NCI-H1694 (cell line): Measurements from ENCODE around the gene TCF7.

Experiments used
- DNase-seq: peaks from one replicate; lab custom pipeline; 2025; lab: John Stamatoyannopoulos, UW

TCF7 gene

GRCh38 chr5:134113363-134113889 lies 1.1 kb upstream of the TCF7 start:
- no peak for DNase-seq

DNA sequence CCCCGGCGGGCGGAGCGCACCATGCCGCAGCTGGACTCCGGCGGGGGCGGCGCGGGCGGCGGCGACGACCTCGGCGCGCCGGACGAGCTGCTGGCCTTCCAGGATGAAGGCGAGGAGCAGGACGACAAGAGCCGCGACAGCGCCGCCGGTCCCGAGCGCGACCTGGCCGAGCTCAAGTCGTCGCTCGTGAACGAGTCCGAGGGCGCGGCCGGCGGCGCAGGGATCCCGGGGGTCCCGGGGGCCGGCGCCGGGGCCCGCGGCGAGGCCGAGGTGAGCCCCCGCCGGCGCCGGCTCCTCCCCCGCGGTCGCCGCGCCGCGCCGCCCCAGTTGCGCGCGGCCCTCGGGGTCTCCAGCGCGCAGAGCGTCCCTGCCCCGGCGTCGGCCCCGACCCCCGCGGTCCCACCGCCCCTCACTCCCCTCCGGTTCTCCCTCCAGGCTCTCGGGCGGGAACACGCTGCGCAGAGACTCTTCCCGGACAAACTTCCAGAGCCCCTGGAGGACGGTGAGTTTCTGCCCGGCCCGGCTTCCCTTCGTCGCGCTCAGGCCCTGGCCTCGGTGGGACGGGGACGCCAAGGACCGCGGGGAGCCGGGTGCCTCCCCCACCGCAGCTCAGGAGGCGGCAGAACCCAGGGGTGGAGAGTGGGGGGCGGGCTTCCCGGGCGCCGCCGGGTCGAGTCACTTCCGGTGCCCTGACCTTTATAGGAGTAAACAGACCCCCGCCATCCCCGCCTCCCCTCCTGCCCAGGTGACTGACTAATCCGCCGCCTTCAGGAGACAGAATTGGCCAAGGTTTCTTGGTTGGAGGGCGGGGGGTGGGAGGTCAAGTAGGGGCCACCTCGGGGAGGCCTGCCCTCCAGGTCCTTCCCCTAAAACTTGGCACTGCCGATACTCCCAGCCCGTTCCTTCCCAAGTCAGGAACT lies 665 bp downstream of the TCF7 start:
- DNase-seq: no peak

DNA sequence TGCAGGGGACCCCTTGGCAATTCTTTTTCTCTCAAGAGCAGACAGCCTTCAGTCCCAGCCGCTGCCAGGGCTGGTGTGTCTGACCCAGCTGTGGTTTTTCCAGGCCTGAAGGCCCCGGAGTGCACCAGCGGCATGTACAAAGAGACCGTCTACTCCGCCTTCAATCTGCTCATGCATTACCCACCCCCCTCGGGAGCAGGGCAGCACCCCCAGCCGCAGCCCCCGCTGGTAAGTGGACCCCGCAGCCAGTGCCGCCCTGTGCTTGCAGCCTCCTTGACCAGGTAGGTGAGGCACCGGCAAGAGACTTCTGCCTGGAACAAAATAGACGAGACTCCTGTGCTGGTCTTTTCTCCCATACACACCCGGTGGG lies 1.3 kb downstream of the TCF7 start:
- DNase-seq: no peak

GRCh38 chr5:134116286-134116685 lies 1.8 kb downstream of the TCF7 start:
- DNase-seq: no peak

GRCh38 chr5:134116789-134117761 lies 2.6 kb downstream of the TCF7 start:
- DNase-seq: no peak

DNA sequence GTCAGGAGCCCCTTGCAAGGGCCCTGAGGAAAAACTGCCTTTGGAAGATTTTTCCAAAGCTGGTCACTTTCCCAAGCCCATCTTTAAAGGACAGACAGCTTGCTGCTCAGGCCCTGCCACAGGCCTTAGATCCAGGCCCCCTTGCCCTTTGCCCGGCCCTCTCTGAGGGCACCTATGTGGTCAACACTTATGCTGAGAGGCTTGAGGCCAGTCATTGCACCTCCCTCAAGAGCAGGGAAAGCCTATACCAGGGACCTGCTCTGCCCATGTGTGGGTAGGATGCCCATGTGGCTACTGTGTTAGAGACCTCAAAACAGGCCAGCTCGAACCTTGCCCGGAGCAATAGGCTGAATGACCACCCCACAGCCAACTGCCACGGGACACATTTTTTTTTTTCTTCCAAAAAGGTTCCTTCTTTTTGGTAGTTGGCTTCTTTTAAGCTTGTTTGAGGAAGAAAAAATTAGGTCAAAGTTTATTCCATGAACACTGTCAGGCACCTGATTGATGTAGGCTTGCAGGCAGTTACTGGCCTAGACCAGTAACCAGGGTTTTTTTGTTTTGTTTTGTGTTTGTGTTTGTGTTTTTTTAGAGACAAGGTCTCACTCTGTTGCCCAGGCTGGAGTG lies 3.8 kb downstream of the TCF7 start:
- no peak for DNase-seq

DNA sequence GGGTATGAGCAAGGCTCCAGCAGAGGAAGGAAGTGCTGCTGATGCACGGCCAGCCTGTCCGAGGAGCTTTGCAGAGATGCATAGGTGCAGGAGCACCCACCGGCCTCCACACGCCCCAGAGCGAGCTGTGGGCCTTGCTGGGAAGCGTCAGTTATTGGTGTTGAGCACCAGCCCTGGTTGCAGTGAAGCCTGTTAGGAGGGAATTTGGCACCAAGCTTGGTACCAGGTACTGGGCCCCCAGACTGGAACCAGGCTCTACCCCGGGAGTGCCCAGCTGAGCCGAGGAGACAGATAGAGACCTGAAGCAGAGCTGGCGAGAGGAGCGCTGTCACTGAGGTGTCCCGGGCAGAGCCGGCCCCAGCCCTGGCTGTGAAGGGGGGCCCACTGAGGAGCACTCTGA lies 5.2 kb downstream of the TCF7 start:
- DNase-seq: no peak

DNA sequence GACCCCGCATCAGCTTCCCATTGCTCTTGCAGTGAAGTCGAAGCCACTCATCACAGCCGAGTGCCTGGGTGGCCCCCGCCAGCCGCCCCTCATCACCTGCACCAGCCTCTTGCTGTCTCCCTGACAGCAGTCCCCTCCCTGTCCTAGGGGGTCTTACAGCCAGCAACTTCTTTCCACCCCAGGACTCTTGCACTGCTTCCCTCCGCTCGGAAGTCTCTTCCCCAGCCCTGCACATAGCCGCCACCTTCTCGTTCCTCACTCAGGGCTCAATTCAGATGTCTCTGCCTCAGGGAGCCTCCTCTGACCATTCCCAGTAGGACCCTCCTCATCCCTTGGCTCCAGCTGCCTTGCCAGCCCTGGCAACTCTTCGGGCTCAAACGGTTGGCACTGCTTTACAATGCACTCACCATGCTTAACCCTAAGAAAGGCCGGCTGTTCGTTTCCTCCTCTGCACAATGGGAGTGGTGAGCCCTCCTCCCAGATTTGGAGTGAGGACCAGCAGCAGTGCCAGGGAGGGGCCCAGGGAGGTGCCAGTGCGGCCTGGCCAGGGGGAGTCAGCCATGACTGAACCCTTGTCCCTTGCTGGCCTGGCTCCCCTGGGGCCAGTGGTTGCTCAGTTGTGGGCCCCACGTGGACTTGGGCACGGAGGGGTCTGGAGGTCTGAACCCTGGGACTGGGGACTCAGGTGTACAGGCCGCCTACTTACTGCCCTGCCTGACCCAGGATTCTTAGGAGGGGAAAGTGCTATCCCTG lies 6.1 kb downstream of the TCF7 start:
- DNase-seq: no peak

DNA sequence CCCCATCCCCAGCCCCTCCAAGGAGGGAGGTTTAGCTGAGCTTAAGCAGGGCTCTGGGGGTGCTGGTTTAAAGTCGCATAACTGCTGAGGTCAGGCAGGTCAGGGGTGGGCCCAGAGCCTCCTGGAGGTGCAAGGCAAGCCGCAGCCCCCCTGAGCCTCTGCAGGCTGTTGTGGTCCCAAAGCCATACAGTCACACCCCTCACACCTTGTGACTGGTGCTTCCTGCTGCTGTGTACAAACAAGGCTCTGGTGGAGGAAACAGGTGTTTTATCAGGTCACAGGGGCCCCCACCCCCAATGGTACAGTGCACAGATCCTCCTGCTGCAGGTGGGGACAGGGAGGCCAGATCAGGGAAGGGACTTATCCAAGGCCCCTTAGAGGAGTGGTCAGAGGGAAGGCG lies 8.0 kb downstream of the TCF7 start:
- no peak for DNase-seq

DNA sequence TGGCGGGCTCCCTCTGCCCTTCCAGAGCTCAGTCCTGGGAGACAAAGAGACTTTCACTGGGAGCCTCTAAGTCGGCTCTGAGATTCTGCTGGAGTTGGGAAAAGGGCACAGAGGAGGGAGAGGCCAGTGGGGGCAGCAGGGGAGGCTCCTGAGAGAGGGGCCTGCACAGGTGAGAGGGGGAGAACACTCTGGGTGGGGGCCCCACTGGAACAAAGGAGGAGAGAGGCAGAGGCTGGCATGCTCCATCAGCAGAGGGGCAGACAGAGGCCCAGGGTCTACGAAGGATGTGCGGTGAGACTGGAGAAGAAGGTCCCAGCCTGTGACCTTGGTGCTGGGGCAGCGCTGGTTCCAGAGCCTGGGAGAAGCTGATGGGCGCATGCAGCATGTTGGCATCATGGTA lies 8.9 kb downstream of the TCF7 start:
- DNase-seq: no peak

DNA sequence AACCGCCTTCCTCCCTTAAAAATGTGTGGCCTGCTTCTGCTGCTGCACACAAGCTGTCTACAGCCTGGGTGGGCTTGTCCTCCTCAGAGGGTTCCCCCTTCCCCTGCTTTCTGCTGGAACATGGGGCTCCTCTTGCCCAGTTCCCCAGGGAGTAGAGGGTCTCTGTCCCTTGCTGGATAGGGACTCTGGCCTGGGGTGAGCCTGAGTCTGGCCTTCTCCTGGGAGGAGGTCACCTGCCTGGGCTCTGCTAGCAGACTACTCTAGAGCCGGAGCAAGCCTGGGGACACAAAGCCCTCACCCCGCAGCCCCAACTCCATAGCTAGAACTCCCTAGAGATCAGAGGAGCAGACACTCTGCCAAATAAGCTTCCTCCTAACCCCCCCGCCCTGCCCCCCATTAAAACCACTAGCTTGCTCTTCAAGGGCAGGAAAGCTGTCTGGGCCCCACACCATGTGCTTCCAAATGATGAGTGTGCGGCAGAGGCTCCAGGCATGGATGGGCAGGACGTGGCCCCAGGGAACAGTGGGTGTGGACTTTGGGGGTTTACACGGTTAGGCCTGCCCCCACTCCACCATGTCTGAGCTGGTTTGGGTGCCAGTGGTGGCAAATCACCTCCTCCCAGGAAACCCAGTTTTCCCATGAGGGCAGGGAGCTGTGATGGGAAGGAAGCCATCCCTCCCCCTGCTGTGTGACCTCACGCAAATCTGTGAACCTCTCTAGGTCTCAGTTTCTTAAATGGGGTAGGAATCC lies 10.0 kb downstream of the TCF7 start:
- no peak for DNase-seq

DNA sequence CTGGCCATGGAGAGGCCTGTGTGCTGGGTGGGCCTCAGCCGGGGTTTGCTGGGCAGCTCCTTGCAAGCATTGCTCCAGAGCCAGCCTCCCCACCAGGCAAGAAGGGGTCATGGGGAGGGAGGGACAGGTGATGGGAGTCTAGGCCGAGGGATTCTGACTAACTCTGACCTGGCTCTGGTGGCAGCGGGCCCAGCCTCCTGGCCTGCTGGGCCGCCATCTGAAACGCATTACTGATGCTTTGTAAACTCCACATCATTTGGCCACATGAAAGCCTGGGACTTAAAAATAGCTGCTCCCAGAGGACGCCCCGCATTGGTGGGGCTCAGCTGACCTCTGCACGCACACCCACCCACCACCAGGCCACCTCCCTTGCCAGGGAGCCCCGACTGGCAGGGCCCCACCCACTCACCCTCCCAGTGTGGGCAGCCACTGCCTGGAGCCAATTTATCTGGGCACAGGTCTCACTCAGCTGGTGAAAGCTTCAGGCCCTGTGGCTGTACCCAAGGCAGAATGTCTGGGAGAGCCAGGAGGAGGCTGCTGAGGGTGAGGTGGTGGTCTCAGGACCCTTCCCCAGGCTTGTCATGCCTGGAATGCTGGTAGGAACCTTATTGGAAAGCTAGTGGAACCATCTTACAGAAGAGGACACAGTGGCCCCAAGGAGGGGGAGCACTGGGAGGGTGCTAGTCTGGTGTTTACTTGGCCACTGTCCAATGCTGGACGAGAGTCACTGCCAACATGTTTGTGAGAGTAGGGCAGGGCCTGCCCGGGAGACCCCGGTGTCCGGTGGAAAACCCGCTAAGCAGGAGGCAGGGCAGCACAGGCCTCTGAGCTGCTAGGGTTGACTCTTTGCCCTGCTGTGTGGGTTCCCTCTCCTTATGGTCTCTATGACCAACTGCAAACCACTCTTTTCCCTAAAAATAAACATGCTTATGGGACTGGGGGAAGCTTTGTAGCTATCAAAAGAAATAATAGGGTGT lies 10.8 kb downstream of the TCF7 start:
- no peak for DNase-seq

DNA sequence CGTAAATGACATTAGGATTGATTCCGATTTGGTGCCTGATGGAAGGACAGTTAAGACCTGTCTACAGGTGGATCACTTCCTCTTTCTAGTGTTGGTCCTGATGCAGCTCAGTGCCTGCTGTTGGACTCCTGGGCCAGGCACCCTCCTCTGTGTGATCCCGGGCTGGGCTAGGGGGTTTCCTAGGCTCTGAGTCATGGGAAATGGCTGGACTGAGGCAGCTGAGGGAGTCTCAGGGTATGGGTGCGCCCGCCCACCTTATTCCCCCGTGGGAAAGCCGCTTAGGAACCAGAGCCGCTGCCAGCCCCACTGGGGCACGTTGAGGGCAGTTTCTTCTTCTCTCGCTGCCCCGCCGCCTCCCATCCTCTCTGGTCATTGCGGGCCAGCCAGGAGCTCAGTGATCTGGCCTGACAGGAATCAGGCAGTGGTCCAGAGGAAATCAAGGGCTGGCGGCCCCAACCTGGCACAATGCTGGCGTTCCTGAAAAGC lies 12.9 kb downstream of the TCF7 start:
- DNase-seq: no peak

DNA sequence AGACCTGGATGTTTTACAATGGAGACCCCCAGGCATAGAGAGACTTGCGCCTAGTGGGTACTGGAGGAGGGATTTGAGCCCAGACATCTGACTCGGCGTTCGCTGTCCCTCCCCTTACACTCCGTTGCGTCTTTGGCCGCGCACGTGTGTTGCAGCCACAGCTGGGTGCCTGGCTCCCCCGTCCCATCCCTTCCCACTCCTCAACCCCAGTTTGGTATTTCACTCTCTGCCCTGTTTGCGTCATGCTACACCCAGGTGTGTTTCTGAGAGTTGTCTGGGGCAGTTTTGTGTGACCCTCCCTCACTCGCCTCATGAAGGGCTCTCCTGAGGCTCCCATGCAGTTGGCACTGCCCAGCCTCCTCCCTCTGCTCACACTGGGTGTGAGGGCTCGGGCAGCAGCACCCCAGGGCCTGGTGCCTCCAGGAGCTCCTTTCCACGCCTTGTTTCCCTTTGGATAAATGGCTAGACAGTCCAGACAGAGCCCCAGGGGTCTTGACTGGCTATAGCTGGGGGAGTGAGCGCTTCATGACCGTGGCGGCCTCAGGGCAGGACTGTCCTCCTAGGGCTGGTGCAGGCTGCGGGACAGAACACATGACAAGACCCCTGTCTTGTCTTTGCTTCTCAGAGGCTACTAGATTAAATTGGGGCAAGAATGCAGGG lies 13.6 kb downstream of the TCF7 start:
- DNase-seq: no peak

DNA sequence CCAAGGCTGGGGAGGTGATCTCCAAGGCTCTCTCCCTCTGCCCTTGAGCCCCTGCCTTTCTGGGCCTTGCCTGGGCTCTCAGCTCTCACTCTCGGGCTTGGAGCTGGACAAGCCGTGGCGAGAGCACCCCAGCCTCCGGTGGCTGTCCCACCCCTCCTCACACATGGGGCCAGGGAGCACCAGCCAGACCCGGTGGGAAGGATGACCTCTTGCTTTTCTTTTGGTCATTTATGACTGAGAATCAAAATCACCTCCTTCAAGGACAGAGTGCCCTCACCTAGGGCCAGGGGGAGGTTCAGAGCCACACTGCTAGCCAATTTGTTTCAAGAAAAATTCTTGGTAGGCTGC lies 14.1 kb downstream of the TCF7 start:
- DNase-seq: no peak

GRCh38 chr5:134129411-134130238 lies 15.1 kb downstream of the TCF7 start:
- DNase-seq: no peak

DNA sequence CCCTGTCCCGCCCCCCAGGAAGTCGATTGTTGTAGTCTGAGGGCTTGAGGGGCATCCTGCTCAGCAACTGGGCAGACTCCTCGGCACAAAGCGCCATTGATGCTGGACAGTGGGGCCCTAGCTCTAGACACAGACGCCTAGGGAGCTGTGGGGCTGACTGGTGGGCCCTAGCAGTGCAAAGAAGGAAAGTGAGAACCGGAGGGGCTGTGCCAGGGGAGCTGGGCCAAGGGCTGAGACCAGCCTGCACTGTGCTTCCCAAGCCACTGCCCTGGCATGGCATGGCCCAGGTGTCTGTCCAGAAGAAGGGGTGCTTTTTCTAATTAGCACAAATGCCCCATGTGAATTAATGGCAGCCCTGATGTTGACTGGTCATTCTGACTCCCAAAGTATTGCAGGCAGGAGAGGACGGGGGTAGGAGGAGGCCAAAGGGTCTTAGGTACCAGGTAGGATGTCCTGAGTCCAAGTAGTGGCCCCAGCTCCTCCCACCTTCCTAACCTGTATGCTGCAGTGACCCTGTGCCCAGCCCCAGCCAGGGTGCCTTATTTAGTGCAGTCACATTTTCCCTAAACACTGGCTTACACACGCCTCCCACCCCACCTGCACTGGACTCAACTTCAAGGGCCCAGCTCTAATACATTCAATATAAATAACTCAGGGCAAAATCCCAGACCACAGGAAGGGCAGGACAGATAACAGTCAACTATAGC lies 15.9 kb downstream of the TCF7 start:
- DNase-seq: no peak
